ENCODE data around the gene NCOA7.

DNA sequence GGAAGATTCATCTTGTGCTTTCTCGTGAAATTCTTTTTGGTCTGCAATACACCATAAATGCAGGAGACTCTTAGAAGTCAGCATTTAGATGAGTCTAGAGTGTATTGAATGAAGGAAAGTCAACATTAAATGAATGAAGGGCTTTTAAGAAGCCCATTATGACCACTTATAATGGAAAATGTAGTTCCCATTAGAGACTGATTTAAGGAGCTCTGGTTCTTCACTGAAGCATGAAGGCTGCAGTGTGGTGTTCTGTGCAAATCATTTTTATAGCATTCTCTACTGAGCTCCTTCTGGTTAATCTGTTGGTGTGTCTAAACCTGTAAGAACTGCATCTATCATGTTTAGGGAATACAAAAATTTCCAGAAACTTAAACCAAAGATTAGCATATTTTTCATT lies 19.7 kb downstream of the NCOA7 start:
- TF ChIP-seq, protein P1, sequence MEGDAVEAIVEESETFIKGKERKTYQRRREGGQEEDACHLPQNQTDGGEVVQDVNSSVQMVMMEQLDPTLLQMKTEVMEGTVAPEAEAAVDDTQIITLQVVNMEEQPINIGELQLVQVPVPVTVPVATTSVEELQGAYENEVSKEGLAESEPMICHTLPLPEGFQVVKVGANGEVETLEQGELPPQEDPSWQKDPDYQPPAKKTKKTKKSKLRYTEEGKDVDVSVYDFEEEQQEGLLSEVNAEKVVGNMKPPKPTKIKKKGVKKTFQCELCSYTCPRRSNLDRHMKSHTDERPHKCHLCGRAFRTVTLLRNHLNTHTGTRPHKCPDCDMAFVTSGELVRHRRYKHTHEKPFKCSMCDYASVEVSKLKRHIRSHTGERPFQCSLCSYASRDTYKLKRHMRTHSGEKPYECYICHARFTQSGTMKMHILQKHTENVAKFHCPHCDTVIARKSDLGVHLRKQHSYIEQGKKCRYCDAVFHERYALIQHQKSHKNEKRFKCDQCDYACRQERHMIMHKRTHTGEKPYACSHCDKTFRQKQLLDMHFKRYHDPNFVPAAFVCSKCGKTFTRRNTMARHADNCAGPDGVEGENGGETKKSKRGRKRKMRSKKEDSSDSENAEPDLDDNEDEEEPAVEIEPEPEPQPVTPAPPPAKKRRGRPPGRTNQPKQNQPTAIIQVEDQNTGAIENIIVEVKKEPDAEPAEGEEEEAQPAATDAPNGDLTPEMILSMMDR (IDR thresholded peaks at IDR 0.05): no peak
- no peak for TF ChIP-seq POLR2A (IDR thresholded peaks at IDR 0.05)

Measured in thyroid gland (tissue), 4 donors.